BLaER1 (cell line): Measurements from ENCODE around the gene FERMT3.

Source experiments
- H3K27ac ChIP-seq: shearing (Covaris generic); formaldehyde crosslinking; 2 replicates; pipeline ENCODE4 v1.8.1; 2022
- H3K27me3 ChIP-seq: shearing (Covaris generic); formaldehyde crosslinking; 2 replicates; pipeline ENCODE4 v1.8.1; 2022
- H3K36me3 ChIP-seq: shearing (Covaris generic); formaldehyde crosslinking; 2 replicates; pipeline ENCODE4 v1.8.1; 2022
- H3K4me1 ChIP-seq: shearing (Covaris generic); formaldehyde crosslinking; 2 replicates; pipeline ENCODE4 v1.8.1; 2022
- H3K4me2 ChIP-seq: shearing (Covaris generic); formaldehyde crosslinking; 2 replicates; pipeline ENCODE4 v1.8.1; 2022
- H3K4me3 ChIP-seq: shearing (Covaris generic); formaldehyde crosslinking; 2 replicates; pipeline ENCODE4 v1.8.1; 2022
- H3K9ac ChIP-seq: shearing (Covaris generic); formaldehyde crosslinking; 2 replicates; pipeline ENCODE4 v1.8.1; 2022
- H3K9me3 ChIP-seq: shearing (Covaris generic); formaldehyde crosslinking; 2 replicates; pipeline ENCODE4 v1.8.1; 2022
- H4K20me1 ChIP-seq: shearing (Covaris generic); formaldehyde crosslinking; 2 replicates; pipeline ENCODE4 v1.8.1; 2022
- Cebpa-rat ChIP-seq: shearing (Covaris generic); IDR thresholded peaks from 2 replicates; pipeline ENCODE4 v1.8.1; 2022

The FERMT3 gene

GRCh38 chr11:64218628-64219353 is 12.3 kb downstream of the FERMT3 start:
- Histone ChIP-seq H3K4me2 (no peak overlapping the region), H3K27ac (peak overlapping the region; percentile 35; the same call in 1 of the 2 replicates), H3K4me1 (peaks cover 71% of the 10 kb centered on the region), H3K9ac (peak overlapping the region; percentile 29; the same call in 1 of the 2 replicates), H4K20me1 (peaks cover 55% of the 10 kb centered on the region), H3K9me3 (no peaks in the 10 kb centered on the region), H3K36me3 (peaks cover 83% of the 10 kb centered on the region), H3K4me3 (no peak overlapping the region), H3K27me3 (no peaks in the 10 kb centered on the region)
- no peak for TF ChIP-seq Cebpa-rat

GRCh38 chr11:64219354-64219684 is 12.8 kb downstream of the FERMT3 start:
- Histone ChIP-seq H3K9ac (peak overlapping the region; percentile 29; the same call in 1 of the 2 replicates), H3K27me3 (no peaks in the 10 kb centered on the region), H3K36me3 (peaks cover 84% of the 10 kb centered on the region), H3K9me3 (no peaks in the 10 kb centered on the region), H3K4me1 (peaks cover 71% of the 10 kb centered on the region), H4K20me1 (peaks cover 60% of the 10 kb centered on the region), H3K4me2 (no peak overlapping the region), H3K4me3 (no peak overlapping the region), H3K27ac (peak overlapping the region; percentile 35; the same call in 1 of the 2 replicates)
- no peak for TF ChIP-seq Cebpa-rat

- H3K9me3 ChIP-seq, result no peaks in the 10 kb centered on the region
These were observed 13.2 kb downstream of the FERMT3 start for GRCh38 chr11:64219755-64220154.

GRCh38 chr11:64220271-64220670 is 13.8 kb downstream of the FERMT3 start:
- Histone ChIP-seq H3K27ac (no peak overlapping the region), H4K20me1 (peaks cover 70% of the 10 kb centered on the region), H3K9me3 (no peaks in the 10 kb centered on the region), H3K27me3 (no peaks in the 10 kb centered on the region), H3K4me3 (no peak overlapping the region), H3K4me2 (no peak overlapping the region), H3K9ac (no peak overlapping the region), H3K36me3 (peaks cover 84% of the 10 kb centered on the region), H3K4me1 (peaks cover 71% of the 10 kb centered on the region)
- TF ChIP-seq Cebpa-rat, result no peak

More at GRCh38 chr11:64219755-64220154, 13.2 kb downstream of the FERMT3 start:
- Histone ChIP-seq H3K4me2 (no peak overlapping the region), H3K27ac (peak overlapping the region; percentile 18; the same call in 1 of the 2 replicates), H3K4me1 (peaks cover 71% of the 10 kb centered on the region), H3K4me3 (no peak overlapping the region), H3K36me3 (peaks cover 85% of the 10 kb centered on the region), H3K27me3 (no peaks in the 10 kb centered on the region), H4K20me1 (peaks cover 65% of the 10 kb centered on the region), H3K9ac (no peak overlapping the region)
- TF ChIP-seq Cebpa-rat, result no peak

- Histone ChIP-seq H3K4me2 (no peak overlapping the region), H3K4me1 (peaks cover 70% of the 10 kb centered on the region), H3K36me3 (peaks cover 84% of the 10 kb centered on the region), H3K9me3 (no peaks in the 10 kb centered on the region), H3K27me3 (no peaks in the 10 kb centered on the region), H3K27ac (no peak overlapping the region), H4K20me1 (peaks cover 72% of the 10 kb centered on the region), H3K4me3 (no peak overlapping the region), H3K9ac (no peak overlapping the region)
- TF ChIP-seq Cebpa-rat, result no peak
These were observed 14.3 kb downstream of the FERMT3 start for GRCh38 chr11:64220798-64221197.

- no peak overlapping the region for H3K9ac ChIP-seq
- H3K9me3 ChIP-seq, result no peaks in the 10 kb centered on the region
- H3K36me3 ChIP-seq, result peaks cover 74% of the 10 kb centered on the region
- no peak overlapping the region for H3K27ac ChIP-seq
- no peak for TF ChIP-seq Cebpa-rat
- H3K27me3 ChIP-seq, result no peaks in the 10 kb centered on the region
- H3K4me3 ChIP-seq, result no peak overlapping the region
- H3K4me1 ChIP-seq, result peaks cover 62% of the 10 kb centered on the region
- peaks cover 63% of the 10 kb centered on the region for H4K20me1 ChIP-seq
- no peak overlapping the region for H3K4me2 ChIP-seq
These were observed 16.1 kb downstream of the FERMT3 start for GRCh38 chr11:64222651-64223000.

- Histone ChIP-seq H3K4me3 (no peak overlapping the region), H3K27ac (0 out of 2 replicates have a peak overlapping the region, but pooled peaks have one; percentile 5), H3K4me1 (peaks cover 62% of the 10 kb centered on the region), H3K9ac (0 out of 2 replicates have a peak overlapping the region, but pooled peaks have one; percentile 30), H3K36me3 (peaks cover 69% of the 10 kb centered on the region), H3K4me2 (no peak overlapping the region), H4K20me1 (peaks cover 59% of the 10 kb centered on the region), H3K27me3 (no peaks in the 10 kb centered on the region), H3K9me3 (no peaks in the 10 kb centered on the region)
- no peak for TF ChIP-seq Cebpa-rat
These were observed 16.6 kb downstream of the FERMT3 start for GRCh38 chr11:64223001-64223651.

- Histone ChIP-seq H3K27me3 (no peaks in the 10 kb centered on the region), H3K9me3 (no peaks in the 10 kb centered on the region), H3K9ac (peak overlapping the region; percentile 89), H3K36me3 (peaks cover 57% of the 10 kb centered on the region), H3K4me1 (peaks cover 62% of the 10 kb centered on the region), H3K27ac (peak overlapping the region; percentile 95), H4K20me1 (peaks cover 48% of the 10 kb centered on the region), H3K4me2 (peak overlapping the region; percentile 99), H3K4me3 (peak overlapping the region; percentile 79; the same call in 1 of the 2 replicates)
- no peak for TF ChIP-seq Cebpa-rat
These were observed 17.8 kb downstream of the FERMT3 start for GRCh38 chr11:64224151-64224890.

GRCh38 chr11:64224891-64225607 is 18.5 kb downstream of the FERMT3 start:
- Histone ChIP-seq H3K4me3 (peak overlapping the region; percentile 79), H3K27me3 (no peaks in the 10 kb centered on the region), H3K9ac (peak overlapping the region; percentile 89), H3K27ac (peak overlapping the region; percentile 95), H4K20me1 (peaks cover 40% of the 10 kb centered on the region), H3K4me2 (peak overlapping the region; percentile 99), H3K36me3 (peaks cover 50% of the 10 kb centered on the region), H3K9me3 (no peaks in the 10 kb centered on the region), H3K4me1 (peaks cover 66% of the 10 kb centered on the region)
- no peak for TF ChIP-seq Cebpa-rat
